Stimulated activated CD8-positive, alpha-beta memory T cell treated with anti-CD3 and anti-CD28 coated beads, Interleukin-15, amount 100 ng/mL, for 1 hour (primary cell): ENCODE results near the gene HOXB6.
A peak's percentile ranks its signal among the peaks of the same experiment; 100 is the strongest.

Source experiments
- DNase-seq: peaks from one replicate; pipeline ENCODE4 v3.0.0-alpha.2; 2020; ENCODE audit warnings: low read depth

HOXB6 gene

GRCh38 chr17:48579471-48579759, 25.4 kb downstream of the HOXB6 start:
- DNase-seq = no peak

GRCh38 chr17:48578616-48579470, 25.9 kb downstream of the HOXB6 start:
- DNase-seq = no peak

- peak; percentile 40 for DNase-seq
Observed at GRCh38 chr17:48577946-48578615, 26.7 kb downstream of the HOXB6 start, which contains the start of gene HOXB4. TSS of gene HOXB4 (minus strand) at chr17:48578350. CDS start at chr17:48578319, 31 bp downstream.

- no peak for DNase-seq
Observed at GRCh38 chr17:48577330-48577945, 27.3 kb downstream of the HOXB6 start.

- DNase-seq = no peak
Observed at GRCh38 chr17:48576479-48577309, 28.1 kb downstream of the HOXB6 start.

GRCh38 chr17:48575673-48576478, 28.9 kb downstream of the HOXB6 start:
- DNase-seq = no peak

GRCh38 chr17:48575066-48575582, 29.7 kb downstream of the HOXB6 start:
- no peak for DNase-seq

GRCh38 chr17:48574505-48575065, 30.2 kb downstream of the HOXB6 start:
- DNase-seq = no peak

GRCh38 chr17:48571826-48572417, 32.9 kb downstream of the HOXB6 start:
- no peak for DNase-seq

- no peak for DNase-seq
Observed at GRCh38 chr17:48571024-48571818, 33.6 kb downstream of the HOXB6 start.

GRCh38 chr17:48570325-48571023, 34.3 kb downstream of the HOXB6 start:
- DNase-seq = no peak

- DNase-seq = no peak
Observed at GRCh38 chr17:48569674-48570324, 35.0 kb downstream of the HOXB6 start.

GRCh38 chr17:48569240-48569582, 35.6 kb downstream of the HOXB6 start:
- no peak for DNase-seq

GRCh38 chr17:48568499-48569239, 36.1 kb downstream of the HOXB6 start:
- DNase-seq = no peak

GRCh38 chr17:48567646-48568354, 37.0 kb downstream of the HOXB6 start:
- DNase-seq = no peak

- DNase-seq = no peak
Observed at GRCh38 chr17:48567209-48567608, 37.6 kb downstream of the HOXB6 start.

- DNase-seq = no peak
Observed at GRCh38 chr17:48566717-48567116, 38.1 kb downstream of the HOXB6 start.
